Urothelium cell line (cell line): Measurements from ENCODE around the gene MAP3K3.

Experiments
- DNase-seq: peaks from one replicate; pipeline ENCODE4 v3.0.0; 2011; ENCODE audit warnings: low spot score, mixed read lengths
- FAIRE-seq: peaks from 2 replicates; lab custom pipeline; 2011; peaks lifted over from hg19 to GRCh38; lab: Jason Lieb, UNC

MAP3K3 gene

GRCh38 chr17:63621229-63621683 lies 961 bp upstream of the MAP3K3 start:
- FAIRE-seq (no peak), DNase-seq (no peak)

- DNase-seq, result peak; percentile 81
- no peak for FAIRE-seq
These were observed 565 bp downstream of the MAP3K3 start for GRCh38 chr17:63622574-63623390.

GRCh38 chr17:63623786-63624530 lies 1.7 kb downstream of the MAP3K3 start:
- FAIRE-seq, result no peak

GRCh38 chr17:63624531-63624880 lies 2.3 kb downstream of the MAP3K3 start:
- FAIRE-seq (no peak), DNase-seq (no peak)

More at GRCh38 chr17:63623786-63624530, 1.7 kb downstream of the MAP3K3 start:
- DNase-seq, result no peak

- DNase-seq (no peak), FAIRE-seq (no peak)
These were observed 4.4 kb downstream of the MAP3K3 start for GRCh38 chr17:63626551-63627180.

- FAIRE-seq, result no peak
- DNase-seq, result no peak
These were observed 7.4 kb downstream of the MAP3K3 start for GRCh38 chr17:63629627-63630026.

GRCh38 chr17:63631062-63631461 lies 8.8 kb downstream of the MAP3K3 start:
- DNase-seq (no peak), FAIRE-seq (no peak)

- FAIRE-seq (no peak), DNase-seq (no peak)
These were observed 9.4 kb downstream of the MAP3K3 start for GRCh38 chr17:63631626-63632025.

GRCh38 chr17:63633742-63634141 lies 11.5 kb downstream of the MAP3K3 start:
- DNase-seq, result no peak
- no peak for FAIRE-seq

- DNase-seq, result no peak
- FAIRE-seq, result no peak
These were observed 11.9 kb downstream of the MAP3K3 start for GRCh38 chr17:63634163-63634562.

- FAIRE-seq, result no peak
- no peak for DNase-seq
These were observed 12.6 kb downstream of the MAP3K3 start for GRCh38 chr17:63634816-63635215.

GRCh38 chr17:63635290-63635689 lies 13.1 kb downstream of the MAP3K3 start:
- FAIRE-seq (no peak), DNase-seq (no peak)

- no peak for FAIRE-seq
- no peak for DNase-seq
These were observed 13.6 kb downstream of the MAP3K3 start for GRCh38 chr17:63635787-63636186.

GRCh38 chr17:63639125-63639524 lies 16.9 kb downstream of the MAP3K3 start:
- FAIRE-seq (no peak), DNase-seq (no peak)

GRCh38 chr17:63640038-63640437 lies 17.8 kb downstream of the MAP3K3 start:
- DNase-seq, result no peak
- no peak for FAIRE-seq

- DNase-seq, result no peak
- FAIRE-seq, result no peak
These were observed 19.7 kb downstream of the MAP3K3 start for GRCh38 chr17:63641692-63642448.

GRCh38 chr17:63644846-63645245 lies 22.6 kb downstream of the MAP3K3 start:
- FAIRE-seq (no peak), DNase-seq (no peak)

- DNase-seq (no peak), FAIRE-seq (no peak)
These were observed 23.7 kb downstream of the MAP3K3 start for GRCh38 chr17:63645775-63646487.

GRCh38 chr17:63646488-63646806 lies 24.2 kb downstream of the MAP3K3 start:
- no peak for DNase-seq
- FAIRE-seq, result no peak

- no peak for FAIRE-seq
- DNase-seq, result peak; percentile 84
These were observed 25.0 kb downstream of the MAP3K3 start for GRCh38 chr17:63647065-63647725.
